Fibroblast of lung (primary cell): ENCODE measurements around the gene KCNC3.

Source experiments
- CTCF ChIP-seq, 2 donors: IDR thresholded peaks in 1 of 2; conservative IDR thresholded peaks in 1 of 2; 1 replicate in 1 of 2; 2 replicates in 1 of 2; pipeline ENCODE4 v1.5.1; 2011 to 2012; ENCODE audit warnings: low read length in 2 of 2, control low read depth in 1 of 2, inconsistent platforms in 1 of 2, low read depth in 1 of 2, mild to moderate bottlenecking in 1 of 2
- EZH2 ChIP-seq: IDR thresholded peaks from 2 replicates; pipeline ENCODE4 v1.5.1; 2012; ENCODE audit warnings: low read length, control low read depth, mild to moderate bottlenecking; ENCODE audit errors: missing control alignments

- TF ChIP-seq CTCF (conservative IDR thresholded peaks at IDR 0.05 in 1 of 2, IDR thresholded peaks at IDR 0.05 in 1 of 2; ENCODE audit: low read depth in 1 of 2, low read length in 2 of 2) (no peak), EZH2 (no peak)
These were observed 14.2 kb downstream of the KCNC3 start for GRCh38 chr19:50314724-50315708.
